ENCODE measurements around the gene RND2. TPM values are rescaled to one million over a fixed set of nuclear protein-coding genes. Genes with fewer than 3 reads are reported as not detected.
"Not testable (repeated sequence)": the region's sequence is repeated elsewhere in the genome, so short reads cannot be mapped to it uniquely, and the experiment has no call there.

The RND2 gene
- total RNA-seq, 2 donors from 2014 or later, result 1.6 to 1.8 TPM

DNA sequence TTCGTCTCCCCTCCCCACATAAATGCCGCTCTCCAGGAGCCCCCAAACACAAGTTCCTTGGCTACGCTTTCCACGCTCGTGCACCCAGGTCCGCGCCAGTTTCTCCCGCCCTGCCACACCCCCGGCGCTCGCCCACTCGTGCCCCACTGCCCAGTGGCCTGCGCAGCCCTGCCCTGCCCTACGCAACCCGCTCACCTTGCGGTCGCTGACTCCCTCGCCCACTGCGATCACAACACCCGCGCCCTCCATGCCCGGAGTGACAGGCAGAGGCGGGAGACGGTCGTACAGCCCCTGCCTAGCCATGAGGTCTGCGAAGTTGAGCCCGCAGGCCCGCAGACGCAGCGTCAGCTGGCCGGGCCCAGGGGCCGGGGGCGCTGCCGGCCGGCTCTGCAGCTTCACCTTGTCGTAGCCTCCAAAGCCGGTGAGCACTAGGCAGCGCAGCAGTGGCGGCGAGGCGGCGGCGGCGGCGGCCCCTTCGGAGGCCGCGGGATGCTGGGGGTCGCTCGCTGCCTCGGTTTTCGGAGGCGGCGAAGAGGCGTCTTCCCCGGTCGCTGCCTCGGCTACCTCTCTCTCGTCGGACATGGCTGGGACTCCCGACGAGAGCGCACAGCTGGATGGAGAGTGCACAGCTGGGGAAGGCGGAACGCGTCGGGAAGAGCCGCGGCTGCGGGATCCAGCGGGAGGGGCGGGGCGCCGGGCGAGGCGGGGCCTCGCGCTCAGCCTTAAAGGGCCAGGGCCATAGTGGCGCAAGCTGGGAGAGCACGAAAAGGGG is 3.1 kb upstream of the RND2 start, which contains the start of gene VAT1:
VAT1 (minus strand) TSS at position 645 of the 772 bp plus-strand sequence; CDS start at position 582, 63 bp downstream.
- intact Hi-C loops (cut with DNase I), result loop anchor here in 1 of 2 donors (5.0 kb wide), 1 partner anchor 150 kb away; the partner anchor contains the start of gene NBR1
- ATAC-seq, result peak; percentile 81 to 82
- DNase-seq, result peak; percentile 87

DNA sequence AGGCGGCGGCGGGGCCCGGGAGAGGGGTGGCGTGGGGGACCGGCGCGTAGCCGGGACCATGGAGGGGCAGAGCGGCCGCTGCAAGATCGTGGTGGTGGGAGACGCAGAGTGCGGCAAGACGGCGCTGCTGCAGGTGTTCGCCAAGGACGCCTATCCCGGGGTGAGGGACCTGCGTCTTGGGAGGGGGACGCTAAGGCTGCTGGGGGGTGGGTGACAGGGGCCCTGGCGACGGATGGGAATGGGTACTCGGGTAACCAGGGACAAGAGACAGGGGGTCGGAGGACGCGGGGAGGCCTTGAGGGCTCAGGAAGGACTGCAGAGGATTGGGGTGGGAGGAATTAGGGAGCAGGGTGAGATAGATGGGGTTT is 243 bp downstream of the RND2 start:
- intact Hi-C loops (cut with DNase I), result no loop called here

DNA sequence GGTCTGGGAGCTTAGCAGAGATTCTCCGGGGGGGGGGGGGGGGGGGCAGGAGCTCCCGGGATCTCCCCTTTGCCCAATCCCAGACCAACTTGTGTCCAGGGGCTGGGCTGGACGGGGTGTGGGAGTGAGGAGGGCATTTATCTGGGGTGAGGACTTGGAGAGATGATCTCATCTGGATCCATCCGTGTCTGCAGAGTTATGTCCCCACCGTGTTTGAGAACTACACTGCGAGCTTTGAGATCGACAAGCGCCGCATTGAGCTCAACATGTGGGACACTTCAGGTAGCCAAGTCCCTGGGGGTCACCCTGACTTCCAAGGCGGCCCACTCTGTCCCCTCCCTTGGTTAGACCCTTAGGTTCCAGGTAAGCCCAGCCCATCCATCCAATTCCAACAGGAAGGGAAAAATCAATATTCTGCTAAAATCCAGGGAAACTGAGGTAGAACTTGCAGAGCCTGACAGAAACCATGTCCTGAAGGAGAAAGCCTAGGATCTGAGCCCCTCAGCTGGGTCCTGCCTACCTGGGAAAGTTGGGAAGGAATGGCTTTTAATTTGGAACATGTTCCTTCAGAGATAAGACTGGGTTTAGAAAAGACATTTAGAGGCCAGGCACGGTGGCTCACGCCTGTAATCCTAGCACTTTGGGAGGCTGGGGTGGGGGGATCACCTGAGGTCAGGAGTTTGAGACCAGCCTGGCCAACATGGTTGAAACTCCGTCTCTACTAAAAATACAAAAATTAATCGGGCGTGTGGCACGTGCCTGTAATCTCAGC is 921 bp downstream of the RND2 start:
- DNase-seq (no peak), ATAC-seq (no peak)
- intact Hi-C loops (cut with DNase I), result no loop called here

More for the DNA sequence above, 243 bp downstream of the RND2 start:
- DNase-seq, result peak; percentile 40
- no peak for ATAC-seq

DNA sequence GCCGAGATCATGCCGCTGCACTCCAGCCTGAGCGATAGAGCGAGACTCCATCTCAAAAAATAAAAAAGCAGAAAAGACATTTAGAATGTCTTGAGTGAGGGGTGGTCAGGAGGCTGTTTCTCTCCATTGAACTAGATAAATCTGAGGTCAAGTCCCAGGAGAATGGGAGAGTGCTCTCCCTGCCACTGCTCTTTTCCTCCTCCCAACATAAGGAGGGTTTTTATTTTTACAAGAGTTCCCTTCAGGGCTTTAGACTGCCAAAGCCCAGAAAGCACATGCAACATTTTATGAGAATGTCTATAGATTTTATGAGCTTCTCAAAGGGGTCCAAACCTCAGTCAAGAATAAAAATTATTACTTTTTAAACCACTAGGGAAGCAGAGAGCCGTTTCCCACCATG is 1.6 kb downstream of the RND2 start:
- DNase-seq (no peak), ATAC-seq (no peak)
- intact Hi-C loops (cut with DNase I), result no loop called here

DNA sequence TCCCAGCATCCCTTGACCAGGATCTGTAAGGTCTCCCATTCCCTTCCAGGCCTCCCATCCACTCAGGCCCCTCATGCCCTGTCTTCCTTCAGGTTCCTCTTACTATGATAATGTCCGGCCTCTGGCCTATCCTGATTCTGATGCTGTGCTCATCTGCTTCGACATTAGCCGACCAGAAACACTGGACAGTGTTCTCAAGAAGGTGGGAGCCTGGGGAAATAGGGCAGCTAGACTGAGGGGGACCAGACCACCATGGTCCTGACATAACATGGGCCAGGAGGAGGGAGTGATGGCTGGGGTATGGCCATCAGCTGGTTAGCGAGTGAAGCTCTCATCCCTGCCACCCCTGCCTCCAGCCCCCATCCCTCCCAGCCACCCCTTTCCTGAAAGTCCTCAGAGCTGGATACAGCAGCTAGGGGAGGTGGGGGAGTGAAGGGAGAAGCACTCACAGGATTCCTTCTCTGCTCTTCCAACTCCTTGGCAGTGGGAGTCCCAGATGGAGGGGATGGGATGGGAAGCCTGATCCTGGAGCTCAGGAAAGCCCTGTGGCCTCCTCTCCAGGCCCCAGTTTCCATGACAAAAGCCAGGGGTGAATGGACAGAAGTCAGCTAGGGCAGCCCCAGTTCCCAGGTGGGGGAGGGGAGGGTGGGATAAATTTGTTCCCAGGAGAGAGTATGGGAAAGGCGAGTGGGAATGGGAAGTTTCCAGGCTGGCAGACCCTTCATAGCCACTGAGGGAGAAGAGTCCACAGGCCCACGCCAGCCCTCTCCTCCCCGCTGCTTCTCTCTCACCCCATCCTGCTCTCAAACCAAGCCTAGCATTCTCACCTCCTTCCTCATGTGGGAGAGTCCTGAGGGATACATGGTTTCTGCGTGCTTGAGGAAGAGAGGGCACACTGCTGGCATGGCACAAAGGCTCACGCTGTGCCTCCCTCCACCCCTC is 2.3 kb downstream of the RND2 start:
- intact Hi-C loops (cut with DNase I), result no loop called here
- DNase-seq, result no peak
- no peak for ATAC-seq

DNA sequence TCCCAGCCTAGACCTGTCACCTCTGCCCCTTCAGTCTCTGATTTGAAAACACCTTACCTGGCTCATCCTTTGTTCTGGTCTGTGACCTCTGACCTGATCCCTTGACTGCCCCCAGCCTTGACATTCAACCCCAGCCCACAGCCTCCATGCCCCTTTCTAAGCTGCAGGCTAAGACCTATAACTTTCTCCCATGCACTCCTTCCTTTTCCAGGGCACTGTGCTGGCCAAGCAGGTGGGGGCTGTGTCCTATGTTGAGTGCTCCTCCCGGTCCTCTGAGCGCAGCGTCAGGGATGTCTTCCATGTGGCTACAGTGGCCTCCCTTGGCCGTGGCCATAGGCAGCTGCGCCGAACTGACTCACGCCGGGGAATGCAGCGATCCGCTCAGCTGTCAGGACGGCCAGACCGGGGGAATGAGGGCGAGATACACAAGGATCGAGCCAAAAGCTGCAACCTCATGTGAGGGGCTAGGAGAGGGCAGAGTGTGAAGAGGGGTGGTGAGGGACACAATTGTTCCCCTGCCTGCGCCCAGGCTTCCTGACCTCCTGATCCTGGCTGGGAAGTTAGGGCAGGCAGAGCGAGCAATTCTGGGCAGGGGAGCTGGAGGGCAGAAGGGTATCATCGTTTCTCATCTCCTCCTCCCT is 3.3 kb downstream of the RND2 start:
- DNase-seq (no peak), ATAC-seq (no peak)
- intact Hi-C loops (cut with DNase I), result no loop called here

DNA sequence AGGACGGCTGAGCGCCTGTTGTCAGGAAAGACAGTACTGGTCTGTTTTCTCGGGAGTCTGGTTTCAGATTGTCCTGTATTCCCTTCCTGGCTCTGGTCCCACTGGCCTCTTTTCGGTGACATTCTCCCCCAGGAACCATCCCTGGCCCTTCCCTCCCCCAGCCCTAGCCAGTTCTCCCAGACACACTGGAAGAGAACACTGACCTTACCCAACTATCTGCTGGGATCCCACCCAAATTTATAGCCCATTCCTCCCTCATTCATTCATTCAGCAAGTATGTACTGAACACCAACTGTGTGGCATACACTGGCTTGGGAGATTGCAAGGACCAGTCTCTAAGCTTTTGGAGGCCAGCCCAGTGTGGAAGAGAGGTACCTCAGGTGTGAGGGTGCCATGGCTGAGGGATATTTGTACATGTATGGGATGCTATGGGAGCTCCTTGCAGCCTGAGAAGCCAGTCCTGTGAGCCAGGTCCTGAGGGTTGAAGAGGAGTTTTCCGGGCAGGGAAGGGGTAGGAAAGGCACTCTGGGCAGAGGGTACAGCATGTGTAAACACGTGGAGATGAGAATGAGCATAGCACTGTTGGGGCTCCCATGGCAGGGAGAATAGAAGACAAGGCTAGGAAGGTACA is 5.2 kb downstream of the RND2 start:
- ATAC-seq (no peak), DNase-seq (no peak)
- intact Hi-C loops (cut with DNase I), result no loop called here

DNA sequence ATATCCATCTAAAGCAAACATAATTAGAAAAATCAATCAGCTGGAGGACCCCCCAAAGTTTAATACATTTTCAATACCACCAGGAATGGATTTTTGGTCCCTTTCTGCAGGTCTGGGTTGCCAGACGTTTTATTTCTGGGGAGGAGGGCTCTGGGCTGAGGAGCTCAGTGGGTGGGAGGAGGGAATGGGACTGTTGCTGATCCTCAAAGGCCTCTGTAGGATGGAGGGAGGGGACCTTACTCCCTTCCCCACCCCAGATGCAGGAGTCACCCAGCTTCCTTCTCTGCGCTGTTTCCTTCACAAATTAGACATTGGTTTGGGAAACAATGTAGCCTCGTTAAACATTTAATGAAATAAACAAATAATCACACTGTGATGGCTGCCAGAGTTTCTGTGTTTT is 6.6 kb downstream of the RND2 start:
- DNase-seq (no peak), ATAC-seq (no peak)
- intact Hi-C loops (cut with DNase I), result no loop called here

DNA sequence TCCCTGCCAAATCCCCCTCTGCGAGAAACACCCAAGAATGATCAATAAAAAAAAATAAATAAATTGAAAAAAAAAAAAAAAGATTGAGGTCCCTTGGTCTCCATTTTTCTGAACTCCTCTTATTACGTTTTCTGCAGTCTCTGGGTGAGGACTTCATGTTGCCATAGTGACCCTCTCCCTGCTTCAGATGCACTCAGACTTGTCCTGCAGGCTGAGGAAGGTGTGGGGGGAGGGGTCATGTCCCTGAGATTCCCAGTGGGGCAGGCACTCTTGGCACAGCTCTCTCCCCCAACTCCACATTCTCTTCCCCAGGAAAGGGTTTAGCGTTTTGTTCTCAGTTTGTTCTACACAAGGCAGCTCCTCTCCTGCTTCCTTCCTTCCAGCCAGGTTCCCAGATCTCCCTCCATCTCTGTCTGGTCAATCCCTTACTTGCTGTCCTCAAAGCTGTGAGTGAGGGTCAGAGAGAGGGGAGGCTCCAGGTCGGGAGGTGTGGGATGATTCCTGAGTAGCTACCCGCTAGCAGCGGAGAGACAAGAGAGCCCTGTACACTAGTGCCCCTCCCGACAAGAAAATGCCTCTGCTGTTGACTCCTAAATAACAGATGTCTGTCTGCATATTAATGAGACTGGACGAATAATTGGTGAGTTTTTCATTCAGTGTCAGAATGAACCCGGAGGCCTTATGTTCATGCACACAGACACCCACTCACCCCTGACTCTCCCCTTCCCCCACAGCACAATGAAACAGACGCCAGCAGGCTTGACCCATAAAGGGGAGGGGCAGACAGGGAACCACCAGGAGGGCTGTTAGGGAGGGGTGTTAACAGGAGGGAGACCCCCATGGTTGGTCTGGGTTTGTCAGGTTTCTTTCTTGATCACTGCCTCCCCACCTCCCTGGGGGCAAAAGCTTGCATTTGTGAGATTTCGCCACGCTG is 9.2 kb downstream of the RND2 start:
- ATAC-seq (no peak), DNase-seq (no peak)
- intact Hi-C loops (cut with DNase I), result no loop called here

DNA sequence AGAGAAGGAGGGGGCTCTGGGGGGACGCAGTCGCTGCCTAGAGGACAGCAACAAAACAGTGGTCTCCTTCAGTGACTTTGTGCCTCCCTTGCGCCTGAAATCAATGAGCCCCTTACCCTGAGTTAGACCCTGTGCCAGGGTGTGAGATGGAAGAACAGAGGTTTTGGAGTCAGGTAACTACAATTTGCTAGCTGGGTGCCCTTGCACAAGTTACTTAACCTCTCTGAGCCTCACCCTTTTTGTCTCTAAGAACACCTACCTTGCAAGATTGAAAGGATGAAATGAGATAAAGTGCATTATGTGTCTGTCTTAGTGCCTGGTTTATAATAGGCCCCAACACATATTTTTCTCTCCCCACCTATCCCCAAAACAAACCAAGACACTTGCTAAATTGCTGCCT is 9.9 kb downstream of the RND2 start:
- intact Hi-C loops (cut with DNase I), result no loop called here
- ATAC-seq (no peak), DNase-seq (no peak)

DNA sequence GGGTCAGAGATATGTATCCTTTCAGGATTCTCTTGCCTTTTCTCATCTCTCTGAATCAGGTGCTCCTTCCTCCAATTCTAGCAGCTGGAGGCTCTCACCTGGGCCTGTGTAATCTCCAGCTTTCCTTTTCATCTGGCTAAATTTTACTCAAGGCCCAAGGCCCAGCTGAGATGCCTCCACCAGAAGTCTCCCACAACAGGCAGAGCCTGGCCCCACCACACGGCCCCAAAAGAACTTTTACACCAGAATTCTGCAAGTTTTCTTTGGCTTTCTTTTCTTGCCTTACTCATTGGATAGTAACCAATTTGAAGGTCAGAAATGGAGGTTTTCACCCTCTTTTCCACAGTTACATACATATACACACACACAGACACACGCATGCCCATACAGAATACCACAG is 14.6 kb downstream of the RND2 start:
- DNase-seq (no peak), ATAC-seq (no peak)
- intact Hi-C loops (cut with DNase I), result no loop called here

DNA sequence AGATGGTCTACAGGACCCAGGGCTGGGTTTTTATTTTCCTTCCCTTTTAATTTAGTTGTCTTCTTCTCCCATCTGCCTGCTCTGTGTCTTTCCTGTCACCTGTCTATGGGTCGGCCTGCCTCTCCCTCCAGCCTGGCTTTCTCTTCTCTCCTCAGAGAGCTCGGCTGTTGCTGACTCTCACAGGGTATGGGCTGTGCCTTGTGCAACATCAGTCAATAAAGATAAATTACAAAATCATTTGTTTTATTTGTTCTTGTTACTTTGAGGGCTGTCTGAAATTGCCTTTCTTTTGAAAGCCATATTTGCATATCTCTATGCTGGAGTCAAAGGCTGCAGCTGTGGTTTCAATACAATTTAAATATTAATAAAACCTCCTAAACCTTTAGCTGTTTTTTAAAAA is 15.6 kb downstream of the RND2 start:
- ATAC-seq (no peak), DNase-seq (no peak)
- intact Hi-C loops (cut with DNase I), result no loop called here

DNA sequence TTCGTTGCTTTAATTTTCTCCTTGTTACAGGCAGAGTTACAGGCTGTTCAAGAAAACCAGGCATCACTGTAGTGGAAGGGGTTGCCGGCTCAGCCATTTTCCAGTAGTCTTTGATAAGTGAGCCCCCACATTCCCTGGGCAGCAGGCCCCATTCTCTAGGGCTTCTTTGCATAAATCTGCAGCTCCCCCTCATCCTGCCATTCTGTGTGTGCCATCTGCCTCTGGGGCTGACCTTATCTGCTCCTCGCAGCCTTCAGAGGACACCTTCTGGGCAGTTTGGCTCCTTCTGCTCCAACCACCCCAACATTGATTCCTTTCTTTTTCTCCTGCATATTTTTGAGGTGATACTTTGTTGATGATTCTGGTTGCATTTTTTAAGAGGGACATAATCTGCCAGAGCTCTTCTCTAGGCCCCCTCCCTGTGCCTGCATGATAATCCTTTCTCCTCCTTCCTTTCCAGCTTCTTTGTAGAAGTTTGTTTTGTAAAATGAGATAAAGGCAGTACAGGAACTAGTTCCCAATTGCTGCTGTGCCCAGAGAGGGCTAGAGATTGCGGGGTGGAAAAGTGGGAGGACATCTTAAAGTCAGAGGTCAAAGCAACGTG is 17.1 kb downstream of the RND2 start:
- no peak for DNase-seq
- no peak for ATAC-seq
- intact Hi-C loops (cut with DNase I), result no loop called here

DNA sequence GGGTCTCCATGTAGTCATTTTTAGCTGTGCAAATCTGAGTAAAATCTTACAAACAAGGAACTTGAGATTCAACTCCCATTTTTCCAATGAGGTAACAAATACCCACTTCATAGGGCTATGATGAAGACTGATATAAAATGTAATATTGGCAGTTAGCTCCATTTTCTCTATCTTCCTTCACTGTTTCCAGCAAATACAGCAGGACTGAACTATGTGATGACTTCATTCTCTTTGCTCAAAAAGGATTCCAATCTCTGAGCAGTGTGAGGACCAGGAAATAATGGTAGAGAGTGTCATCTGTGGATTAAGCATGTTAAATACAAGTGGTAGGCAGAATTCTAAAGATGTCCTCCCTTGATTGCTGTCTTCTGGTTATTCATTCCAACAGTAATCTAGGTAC is 18.3 kb downstream of the RND2 start:
- no peak for DNase-seq
- intact Hi-C loops (cut with DNase I), result no loop called here
- no peak for ATAC-seq

DNA sequence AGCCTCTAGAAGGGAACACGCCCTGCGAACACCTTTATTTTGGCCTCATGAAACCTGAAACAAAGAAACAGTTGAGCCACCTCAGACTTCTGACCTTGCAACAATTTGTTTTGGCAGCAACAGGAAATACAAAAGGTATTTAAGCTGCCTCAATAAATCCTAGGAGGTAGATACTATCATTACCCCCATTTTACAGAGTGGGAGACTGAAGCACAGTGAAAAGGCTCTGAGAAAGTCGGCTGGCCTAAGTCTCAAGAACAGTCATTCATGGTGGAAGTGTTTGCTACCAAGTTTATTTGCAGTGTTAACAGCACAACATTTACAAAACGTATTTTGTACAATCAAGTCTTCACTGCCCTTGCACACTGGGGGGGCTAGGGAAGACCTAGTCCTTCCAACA is 19.0 kb downstream of the RND2 start:
- intact Hi-C loops (cut with DNase I), result no loop called here
- DNase-seq, result no peak
- ATAC-seq, result no peak

DNA sequence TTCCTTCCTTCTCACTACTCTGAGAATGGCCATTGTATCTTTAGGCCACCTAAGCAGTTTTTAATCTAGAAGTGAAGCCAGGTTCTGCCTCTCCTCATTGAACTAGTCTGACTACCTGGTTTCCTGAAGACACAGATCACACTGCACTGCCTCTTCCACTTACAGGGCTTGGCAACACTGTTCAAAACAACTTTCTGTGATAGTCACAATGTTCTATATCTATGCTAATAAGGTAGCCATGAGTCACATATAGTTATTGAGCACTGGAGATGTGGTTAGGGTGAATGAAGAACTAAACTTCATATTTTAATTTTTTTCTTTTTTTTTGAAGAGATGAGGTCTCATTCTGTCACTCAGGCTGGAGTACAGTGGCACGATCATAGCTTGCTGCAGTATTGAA is 26.9 kb downstream of the RND2 start:
- intact Hi-C loops (cut with DNase I), result no loop called here
- no peak for DNase-seq
- ATAC-seq, result no peak

DNA sequence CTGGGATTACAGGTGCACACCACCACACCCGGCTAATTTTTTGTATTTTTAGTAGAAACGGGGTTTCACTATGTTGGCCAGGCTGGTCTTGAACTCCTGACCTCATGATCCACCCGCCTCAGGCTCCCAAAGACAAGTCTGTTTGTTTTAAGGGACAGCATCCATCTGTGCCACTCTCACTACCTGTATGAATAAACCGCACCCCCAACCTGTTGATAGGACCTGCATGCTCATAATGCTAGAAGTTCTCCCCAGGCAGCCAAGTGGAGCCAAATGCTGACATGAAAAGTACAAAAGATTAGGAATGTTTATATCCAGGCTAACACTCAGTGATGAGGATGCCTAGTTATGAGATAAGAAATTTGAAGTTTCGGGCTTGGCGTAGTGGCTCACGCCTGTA is 28.0 kb downstream of the RND2 start:
- DNase-seq; intact Hi-C loops (cut with DNase I); ATAC-seq: not testable (repeated sequence)

Measured in left cardiac atrium (tissue), 4 donors.